CD4-positive, alpha-beta T cell treated with Interleukin-15 for 1 hour (primary cell): ENCODE results near the gene PLD4.
"Not testable (repeated sequence)": the region's sequence is repeated elsewhere in the genome, so short reads cannot be mapped to it uniquely, and the experiment has no call there.

Experiments used
- DNase-seq: peaks from one replicate; pipeline ENCODE4 v3.0.0-alpha.2; 2020

PLD4 gene

DNA sequence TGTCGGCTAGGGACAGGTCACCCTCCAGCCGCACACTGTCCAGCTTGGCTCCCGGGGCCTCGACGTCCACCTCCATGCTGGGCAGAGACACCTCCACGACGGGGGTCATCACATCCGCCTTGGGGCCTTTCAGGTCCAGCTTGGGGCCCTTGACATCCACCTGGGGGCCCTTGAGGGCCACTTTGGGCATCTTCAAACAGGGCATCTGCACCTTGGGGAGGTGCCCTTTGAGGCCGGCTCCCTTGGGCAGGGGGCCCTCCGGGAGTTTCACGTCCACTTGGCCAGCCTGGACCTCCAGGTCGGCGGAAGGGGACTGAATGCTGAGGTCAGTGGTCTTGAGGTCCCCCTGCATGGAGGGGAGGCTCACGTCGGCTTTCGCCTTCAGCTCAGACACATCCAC, 17.9 kb downstream of the PLD4 start:
- DNase-seq, result no peak

DNA sequence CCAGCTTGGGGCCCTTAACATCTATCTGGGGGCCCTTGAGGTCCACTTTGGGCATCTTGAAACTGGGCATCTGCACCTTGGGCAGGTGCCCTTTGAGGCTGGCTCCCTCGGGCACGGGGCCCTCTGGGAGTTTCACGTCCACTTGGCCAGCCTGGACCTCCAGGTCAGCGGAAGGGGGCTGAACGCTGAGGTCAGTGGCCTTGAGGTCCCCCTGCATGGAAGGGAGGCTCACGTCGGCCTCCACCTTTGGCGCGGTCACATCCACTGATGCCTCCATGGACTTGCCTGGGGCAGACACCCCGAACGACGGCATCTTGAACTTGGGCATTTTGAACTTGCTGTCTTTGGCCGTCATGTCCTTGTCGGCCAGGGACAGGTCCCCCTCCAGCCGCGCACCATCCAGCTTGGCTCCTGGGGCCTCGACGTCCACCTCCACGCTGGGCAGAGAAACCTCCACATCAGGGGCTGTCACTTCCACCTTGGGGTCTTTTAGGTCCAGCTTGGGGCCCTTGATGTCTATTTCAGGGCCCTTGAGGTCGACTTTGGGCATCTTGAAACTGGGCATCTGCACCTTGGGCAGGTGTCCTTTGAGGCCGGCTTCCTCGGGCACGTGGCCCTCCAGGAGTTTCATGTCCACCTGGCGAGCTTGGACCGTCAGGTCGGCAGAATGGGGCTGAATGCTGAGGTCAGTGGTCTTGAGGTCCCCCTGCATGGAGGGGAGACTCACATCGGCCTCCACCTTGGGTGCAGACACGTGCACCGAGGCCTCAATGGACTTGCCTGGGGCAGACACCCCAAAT, 18.7 kb downstream of the PLD4 start:
- DNase-seq, result not testable (repeated sequence)

DNA sequence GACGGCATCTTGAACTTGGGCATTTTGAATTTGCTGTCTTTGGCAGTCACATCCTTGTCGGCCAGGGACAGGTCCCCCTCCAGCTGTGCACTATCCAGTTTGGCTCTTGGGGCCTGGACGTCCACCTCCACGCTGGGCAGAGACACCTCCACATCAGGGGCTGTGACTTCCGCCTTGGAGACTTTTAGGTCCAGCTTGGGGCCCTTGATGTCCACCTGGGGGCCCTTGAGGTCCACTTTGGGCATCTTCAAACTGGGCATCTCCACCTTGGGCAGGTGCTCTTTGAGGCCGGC, 19.3 kb downstream of the PLD4 start:
- DNase-seq, result not testable (repeated sequence)

DNA sequence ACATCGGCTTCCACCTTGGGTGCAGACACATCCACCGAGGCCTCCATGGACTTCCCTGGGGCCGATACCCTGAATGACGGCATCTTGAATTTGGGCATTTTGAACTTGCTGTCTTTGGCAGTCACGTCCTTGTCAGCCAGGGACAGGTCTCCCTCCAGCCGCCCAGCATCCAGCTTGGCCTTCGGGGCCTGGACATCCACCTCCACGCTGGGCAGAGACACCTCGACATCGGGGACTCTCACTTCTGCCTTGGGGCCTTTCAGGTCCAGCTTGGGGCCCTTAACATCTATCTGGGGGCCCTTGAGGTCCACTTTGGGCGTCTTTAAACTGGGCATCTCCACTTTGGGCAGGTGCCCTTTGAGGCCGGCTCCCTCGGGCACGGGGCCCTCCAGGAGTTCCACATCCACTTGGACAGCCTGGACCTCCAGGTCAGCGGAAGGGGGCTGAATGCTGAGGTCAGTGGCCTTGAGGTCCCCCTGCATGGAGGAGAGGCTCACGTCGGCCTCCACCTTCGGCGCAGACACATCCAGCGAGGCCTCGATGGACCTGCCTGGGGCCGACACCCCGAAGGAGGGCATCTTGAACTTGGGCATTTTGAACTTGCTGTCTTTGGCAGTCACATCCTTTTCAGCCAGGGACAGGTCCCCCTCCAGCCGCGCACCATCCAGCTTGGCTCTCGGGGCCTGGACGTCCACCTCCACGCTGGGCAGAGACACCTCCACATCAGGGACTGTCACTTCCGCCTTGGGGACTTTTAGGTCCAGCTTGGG, 19.9 kb downstream of the PLD4 start:
- DNase-seq, result not testable (repeated sequence)

DNA sequence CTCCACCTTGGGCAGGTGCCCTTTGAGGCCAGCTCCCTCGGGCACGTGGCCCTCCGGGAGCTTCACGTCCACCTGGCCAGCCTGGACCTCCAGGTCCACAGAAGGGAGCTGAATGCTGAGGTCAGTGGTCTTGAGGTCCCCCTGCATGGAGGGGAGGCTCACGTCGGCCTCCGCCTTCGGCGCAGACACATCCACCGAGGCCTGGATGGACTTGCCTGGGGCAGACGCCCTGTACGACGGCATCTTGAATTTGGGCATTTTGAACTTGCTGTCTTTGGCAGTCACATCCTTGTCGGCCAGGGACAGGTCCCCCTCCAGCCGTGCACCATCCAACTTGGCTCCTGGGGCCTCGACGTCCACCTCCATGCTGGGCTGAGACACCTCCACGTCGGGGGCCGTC, 20.6 kb downstream of the PLD4 start:
- not testable (repeated sequence) for DNase-seq

DNA sequence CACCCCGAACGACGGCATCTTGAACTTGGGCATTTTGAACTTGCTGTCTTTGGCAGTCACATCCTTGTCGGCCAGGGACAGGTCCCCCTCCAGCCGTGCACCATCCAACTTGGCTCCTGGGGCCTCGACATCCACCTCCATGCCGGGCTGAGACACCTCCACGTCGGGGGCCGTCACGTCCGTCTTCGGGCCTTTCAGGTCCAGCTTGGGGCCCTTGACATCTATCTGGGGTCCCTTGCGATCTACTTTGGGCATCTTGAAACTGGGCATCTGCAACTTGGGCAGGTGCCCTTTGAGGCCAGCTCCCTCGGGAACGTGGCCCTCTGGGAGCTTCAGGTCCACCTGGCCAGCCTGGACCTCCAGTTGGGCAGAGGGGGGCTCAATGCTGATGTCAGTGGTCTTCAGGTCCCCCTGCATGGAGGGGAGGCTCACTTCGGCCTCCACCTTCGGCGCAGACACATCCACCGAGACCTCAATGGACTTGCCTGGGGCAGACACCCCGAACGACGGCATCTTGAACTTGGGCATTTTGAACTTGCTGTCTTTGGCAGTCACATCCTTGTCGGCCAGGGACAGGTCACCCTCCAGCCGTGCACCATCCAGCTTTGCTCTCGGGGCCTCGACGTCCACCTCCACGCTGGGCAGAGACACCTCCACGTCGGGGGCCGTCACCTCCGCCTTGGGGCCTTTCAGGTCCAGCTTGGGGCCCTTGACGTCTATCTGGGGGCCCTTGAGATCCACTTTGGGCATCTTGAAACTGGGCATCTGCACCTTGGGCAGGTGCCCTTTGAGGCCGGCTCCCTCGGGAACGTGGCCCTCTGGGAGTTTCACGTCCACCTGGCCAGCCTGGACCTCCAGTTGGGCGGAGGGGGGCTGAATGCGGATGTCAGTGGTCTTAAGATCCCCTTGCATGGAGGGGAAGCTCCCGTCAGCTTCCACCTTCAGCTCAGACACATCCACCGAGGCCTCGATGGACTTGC, 21.6 kb downstream of the PLD4 start:
- DNase-seq, result not testable (repeated sequence)

DNA sequence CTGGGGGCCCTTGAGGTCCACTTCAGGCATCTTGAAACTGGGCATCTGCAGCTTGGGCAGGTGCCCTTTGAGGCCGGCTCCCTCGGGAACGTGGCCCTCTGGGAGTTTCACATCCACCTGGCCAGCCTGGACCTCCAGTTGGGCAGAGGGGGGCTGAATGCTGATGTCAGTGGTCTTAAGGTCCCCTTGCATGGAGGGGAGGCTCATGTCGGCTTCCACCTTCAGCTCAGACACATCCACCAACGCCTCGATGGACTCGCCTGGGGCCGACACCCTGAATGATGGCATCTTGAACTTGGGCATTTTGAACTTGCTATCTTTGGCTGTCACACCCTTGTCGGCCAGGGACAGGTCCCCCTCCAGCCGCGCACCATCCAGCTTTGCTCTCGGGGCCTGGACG, 22.5 kb downstream of the PLD4 start:
- DNase-seq, result not testable (repeated sequence)

DNA sequence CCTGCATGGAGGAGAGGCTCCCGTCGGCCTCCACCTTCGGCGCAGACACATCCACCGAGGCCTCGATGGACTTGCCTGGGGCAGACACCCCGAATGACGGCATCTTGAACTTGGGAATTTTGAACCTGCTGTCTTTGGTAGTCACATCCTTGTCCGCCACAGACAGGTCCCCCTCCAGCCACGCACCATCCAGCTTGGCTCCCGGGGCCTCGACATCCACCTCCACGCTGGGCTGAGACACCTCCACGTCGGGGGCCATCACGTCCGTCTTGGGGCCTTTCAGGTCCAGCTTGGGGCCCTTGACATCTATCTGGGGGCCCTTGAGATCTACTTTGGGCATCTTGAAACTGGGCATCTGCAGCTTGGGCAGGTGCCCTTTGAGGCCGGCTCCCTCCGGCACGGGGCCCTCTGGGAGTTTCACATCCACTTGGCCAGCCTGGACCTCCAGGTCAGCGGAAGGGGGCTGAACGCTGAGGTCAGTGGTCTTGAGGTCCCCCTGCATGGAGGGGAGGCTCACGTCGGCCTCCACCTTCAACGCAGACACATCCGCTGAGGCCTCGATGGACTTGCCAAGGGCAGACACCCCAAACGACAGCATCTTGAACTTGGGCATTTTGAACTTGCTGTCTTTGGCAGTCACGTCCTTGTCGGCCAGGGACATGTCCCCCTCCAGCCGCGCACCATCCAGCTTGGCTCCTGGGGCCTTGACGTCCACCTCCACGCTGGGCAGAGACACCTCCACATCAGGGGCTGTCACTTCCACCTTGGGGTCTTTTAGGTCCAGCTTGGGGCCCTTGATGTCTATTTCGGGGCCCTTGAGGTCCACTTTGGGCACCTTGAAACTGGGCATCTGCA, 23.4 kb downstream of the PLD4 start:
- not testable (repeated sequence) for DNase-seq

DNA sequence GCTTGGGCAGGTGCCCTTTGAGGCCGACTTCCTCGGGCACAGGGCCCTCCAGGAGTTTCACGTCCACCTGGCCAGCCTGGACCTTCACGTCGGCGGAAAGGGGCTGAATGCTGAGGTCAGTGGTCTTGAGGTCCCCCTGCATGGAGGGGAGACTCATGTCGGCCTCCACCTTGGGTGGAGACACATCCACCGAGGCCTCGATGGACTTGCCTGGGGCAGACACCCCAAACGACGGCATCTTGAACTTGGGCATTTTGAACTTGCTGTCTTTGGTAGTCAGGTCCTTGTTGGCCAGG, 24.0 kb downstream of the PLD4 start:
- no peak for DNase-seq

DNA sequence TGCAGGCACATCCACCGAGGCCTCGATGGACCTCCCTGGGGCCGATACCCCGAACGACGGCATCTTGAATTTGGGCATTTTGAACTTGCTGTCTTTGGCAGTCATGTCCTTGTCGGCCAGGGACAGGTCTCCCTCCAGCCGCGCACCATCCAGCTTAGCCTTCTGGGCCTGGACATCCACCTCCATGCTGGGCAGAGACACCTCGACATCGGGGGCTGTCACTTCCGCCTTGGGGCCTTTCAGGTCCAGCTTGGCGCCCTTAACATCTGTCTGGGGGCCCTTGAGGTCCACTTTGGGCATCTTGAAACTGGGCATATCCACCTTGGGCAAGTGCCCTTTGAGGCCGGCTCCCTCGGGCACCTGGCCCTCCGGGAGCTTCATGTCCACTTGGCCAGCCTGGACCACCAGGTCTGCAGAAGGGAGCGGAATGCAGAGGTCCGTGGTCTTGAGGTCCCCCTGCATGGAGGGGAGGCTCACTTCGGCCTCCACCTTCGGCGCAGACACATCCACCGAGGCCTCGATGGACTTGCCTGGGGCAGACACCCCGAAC, 24.8 kb downstream of the PLD4 start:
- DNase-seq, result not testable (repeated sequence)

DNA sequence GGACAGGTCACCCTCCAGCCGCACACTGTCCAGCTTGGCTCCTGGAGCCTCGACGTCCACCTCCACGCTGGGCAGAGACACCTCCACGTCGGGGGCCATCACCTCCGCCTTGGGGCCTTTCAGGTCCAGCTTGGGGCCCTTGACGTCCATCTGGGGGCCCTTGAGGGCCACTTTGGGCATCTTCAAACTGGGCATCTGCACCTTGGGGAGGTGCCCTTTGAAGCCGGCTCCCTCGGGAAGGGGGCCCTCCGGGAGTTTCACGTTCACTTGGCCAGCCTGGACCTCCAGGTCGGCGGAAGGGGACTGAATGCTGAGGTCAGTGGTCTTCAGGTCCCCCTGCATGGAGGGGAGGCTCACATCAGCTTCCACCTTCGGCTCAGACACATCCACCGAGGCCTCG, 25.3 kb downstream of the PLD4 start:
- no peak for DNase-seq

DNA sequence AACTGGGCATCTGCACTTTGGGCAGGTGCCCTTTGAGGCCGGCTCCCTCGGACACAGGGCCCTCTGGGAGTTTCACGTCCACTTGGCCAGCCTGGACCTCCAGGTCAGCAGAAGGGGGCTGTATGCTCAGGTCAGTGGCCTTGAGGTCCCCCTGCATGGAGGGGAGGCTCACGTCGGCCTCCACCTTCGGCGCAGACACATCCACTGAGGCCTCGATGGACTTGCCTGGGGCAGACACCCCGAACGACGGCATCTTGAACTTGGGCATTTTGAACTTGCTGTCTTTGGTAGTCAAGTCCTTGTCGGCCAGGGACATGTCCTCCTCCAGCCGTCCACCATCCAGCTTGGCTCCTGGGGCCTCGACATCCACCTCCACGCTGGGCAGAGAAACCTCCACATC, 26.0 kb downstream of the PLD4 start:
- DNase-seq, result not testable (repeated sequence)

DNA sequence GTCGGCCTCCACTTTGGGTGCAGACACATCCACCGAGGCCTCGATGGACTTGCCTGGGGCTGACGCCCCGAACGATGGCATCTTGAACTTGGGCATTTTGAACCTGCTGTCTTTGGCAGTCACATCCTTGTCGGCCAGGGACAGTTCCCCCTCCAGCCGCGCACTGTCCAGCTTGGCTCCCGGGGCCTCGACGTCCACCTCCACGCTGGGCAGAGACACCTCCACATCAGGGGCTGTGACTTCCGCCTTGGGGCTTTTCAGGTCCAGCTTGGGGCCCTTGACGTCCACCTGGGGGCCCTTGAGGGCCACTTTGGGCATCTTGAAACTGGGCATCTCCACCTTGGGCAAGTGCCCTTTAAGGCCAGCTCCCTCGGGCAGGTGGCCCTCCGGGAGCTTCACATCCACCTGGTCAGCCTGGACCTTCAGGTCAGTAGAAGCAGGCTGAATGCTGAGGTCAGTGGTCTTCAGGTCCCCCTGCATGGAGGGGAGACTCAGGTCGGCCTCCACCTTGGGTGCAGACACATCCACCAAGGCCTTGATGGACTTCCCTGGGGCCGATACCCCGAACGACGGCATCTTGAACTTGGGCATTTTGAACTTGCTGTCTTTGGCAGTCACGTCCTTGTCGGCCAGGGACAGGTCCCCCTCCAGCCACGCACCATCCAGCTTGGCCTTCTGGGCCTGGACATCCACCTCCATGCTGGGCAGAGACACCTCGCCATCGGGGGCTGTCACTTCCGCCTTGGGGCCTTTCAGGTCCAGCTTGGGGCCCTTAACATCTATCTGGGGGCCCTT, 27.4 kb downstream of the PLD4 start:
- not testable (repeated sequence) for DNase-seq

DNA sequence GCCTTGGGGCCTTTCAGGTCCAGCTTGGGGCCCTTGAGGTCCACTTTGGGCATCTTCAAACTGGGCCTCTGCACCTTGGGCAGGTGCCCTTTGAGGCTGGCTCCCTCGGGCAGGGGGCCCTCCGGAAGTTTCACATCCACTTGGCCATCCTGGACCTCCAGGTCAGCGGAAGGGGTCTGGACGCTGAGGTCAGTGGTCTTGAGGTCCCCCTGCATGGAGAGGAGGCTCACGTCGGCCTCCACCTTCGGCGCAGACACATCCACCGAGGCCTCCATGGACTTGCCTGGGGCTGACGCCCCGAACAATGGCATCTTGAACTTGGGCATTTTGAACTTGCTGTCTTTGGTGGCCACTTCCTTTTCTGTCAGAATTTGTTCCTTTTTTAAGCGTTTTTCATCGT, 28.4 kb downstream of the PLD4 start:
- DNase-seq, result no peak

DNA sequence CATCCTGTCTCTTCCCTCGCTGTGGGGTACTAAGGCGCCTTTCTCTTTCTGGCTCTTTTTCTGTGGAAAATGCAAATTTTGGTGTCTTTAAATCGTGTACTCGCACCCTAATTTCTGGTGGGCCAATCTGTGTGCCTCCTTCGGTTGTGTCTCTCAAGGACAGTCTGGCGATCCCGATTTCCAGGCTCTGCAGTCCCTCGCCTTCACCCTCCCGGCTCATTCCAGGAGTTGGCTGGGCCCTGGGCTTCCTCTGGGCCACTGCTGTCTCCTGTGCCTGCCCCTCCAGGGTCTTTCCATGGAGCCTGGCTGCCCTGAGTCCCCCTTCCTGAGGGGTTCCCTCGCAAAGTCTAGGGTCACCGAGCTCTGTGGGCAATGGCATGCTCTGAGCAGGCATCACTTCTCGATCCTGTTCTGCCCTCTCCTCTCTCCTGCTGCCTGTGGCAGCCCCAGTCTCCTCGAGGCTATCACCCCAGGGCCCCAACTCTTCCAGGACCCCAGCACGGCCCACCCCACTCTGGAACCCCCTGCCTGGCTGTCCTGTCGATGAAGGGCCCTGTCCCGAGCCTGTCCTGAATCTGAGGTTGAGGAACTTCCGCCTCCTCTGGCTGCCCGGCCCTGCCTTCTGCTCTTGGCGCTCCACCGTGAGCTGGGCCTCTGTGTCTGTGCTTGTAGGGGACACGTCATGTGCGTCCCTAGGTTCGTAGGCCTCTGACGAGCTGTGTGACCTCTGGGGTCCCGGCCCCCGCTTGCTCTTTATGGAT, 29.4 kb downstream of the PLD4 start:
- DNase-seq, result no peak

DNA sequence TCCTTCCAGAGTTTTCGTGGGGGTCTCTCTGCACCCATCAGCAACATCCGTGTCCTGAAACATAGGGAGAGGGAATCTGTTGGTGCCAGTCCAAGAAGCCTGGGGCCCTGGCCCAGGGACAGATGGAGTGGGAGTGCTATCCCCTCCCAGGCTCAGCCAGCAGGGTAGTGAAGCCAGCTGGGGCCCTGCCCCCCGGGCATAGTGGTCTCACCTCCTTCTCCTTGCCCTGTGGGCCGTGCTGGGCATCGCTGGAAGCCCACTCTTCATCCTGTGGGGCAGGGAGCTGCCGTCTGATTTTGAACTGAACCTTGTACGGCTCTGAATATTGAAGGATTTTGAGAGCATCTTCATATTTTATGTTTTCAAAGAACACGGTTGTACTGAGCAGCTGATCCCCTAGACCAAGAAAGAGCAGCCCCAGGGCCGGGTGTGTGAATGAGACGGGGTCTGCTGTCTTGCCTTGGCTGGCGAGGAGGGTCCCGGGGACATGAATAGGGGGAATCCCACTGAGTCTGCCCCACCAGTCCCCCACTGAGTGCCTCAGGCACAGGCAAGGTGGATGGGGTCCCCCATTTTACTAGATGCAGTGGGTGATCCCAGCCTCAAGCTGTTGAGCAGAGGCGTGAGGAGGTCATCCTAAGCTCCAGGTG, 30.2 kb downstream of the PLD4 start:
- DNase-seq, result no peak

DNA sequence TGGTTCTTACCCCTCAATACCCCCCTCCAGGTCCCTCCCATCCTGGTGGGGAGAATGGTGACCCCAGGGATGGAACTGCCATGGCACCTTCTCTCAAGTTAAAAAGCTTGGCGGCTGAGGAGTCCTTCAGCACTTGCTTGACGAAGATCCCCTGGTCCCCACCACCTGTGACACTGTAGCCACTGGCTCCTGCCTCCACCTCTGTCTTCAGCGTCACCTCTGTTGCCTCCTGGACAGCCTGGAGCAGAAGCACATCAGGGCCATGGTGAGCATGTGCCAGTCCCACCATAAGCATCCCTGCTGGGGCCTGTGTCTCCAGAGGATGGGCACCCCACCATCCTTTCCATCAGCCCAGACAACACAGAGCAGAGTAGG, 30.7 kb downstream of the PLD4 start:
- DNase-seq, result no peak

DNA sequence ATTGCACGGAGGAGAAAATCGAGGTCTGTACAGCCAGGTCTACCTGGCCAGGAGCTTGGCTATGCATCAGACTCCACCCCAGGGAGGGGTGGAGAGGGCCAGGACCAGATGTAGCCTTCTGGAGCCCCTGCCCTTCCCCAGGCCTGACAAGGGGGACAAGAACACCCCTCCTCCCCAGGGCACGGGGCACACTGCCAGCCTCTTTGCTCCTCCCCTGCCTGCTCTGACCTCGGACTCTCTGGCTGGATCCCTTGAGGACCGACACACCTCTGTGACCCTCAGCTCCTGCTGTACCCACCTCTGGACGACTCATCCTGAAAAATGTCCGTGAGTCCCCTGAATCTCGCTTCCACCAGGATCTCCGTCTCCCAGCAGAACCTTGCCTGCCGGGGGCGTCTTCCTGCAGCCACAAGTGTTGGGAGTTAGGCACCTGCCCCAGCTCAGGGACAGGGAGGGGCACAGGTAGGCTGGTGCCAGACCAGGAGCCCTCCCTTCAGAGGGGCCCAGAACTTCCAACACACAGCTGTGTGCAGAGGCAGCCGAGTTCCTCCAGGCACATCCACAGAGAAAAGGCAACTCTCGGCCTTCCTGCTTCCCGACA, 31.7 kb downstream of the PLD4 start:
- no peak for DNase-seq
